H1 (cell line): Measurements from ENCODE around the gene PRPH2. TPM values are rescaled to one million over a fixed set of nuclear protein-coding genes. Genes with fewer than 3 reads are reported as not detected.

ENCODE experiments used
- ATF3 ChIP-seq: IDR thresholded peaks from 2 replicates; pipeline ENCODE4 v1.6.1; 2011; ENCODE audit warnings: low read depth, mild to moderate bottlenecking, low read length; ENCODE audit not compliant: insufficient read depth
- BCL11A ChIP-seq, 2 experiments: IDR thresholded peaks; one replicate each; pipeline ENCODE4 v1.6.1; 2011; ENCODE audit warnings: low read depth in 2 of 2, low read length in 2 of 2, mild to moderate bottlenecking in 2 of 2
- EGR1 ChIP-seq: IDR thresholded peaks from 2 replicates; pipeline ENCODE4 v1.6.1; 2011; ENCODE audit warnings: low read depth, low read length, borderline replicate concordance
- GTF2F1 ChIP-seq: IDR thresholded peaks from 2 replicates; pipeline ENCODE4 v1.6.1; 2012; ENCODE audit warnings: low read depth, low read length, improper control_type of control experiment, borderline replicate concordance
- NANOG ChIP-seq: IDR thresholded peaks from 2 replicates; pipeline ENCODE4 v1.6.1; 2011; ENCODE audit warnings: low read length, low read depth, mild to moderate bottlenecking, inconsistent platforms; ENCODE audit not compliant: insufficient read depth, poor library complexity, severe bottlenecking
- POU5F1 ChIP-seq: IDR thresholded peaks from 2 replicates; pipeline ENCODE4 v1.6.1; 2011; ENCODE audit warnings: low read depth, mild to moderate bottlenecking, low read length, moderate library complexity
- RBBP5 ChIP-seq: IDR thresholded peaks from 2 replicates; pipeline ENCODE4 v1.7.1; 2012; ENCODE audit warnings: low read depth, mild to moderate bottlenecking, inconsistent platforms, low read length, moderate library complexity, borderline replicate concordance
- RNF2 ChIP-seq: fragments of 200-900, 300-1000 bp; sonication (generic); IDR thresholded peaks from 2 replicates; pipeline ENCODE4 v1.7.1; 2016; ENCODE audit warnings: borderline replicate concordance, low read depth, mild to moderate bottlenecking, antibody characterized with exemption, low read length; ENCODE audit not compliant: poor library complexity, severe bottlenecking; ENCODE audit errors: missing control alignments
- SP2 ChIP-seq: IDR thresholded peaks from 2 replicates; pipeline ENCODE4 v1.6.1; 2012; ENCODE audit warnings: mild to moderate bottlenecking, low read length, inconsistent platforms
- TAF1 ChIP-seq: IDR thresholded peaks from 2 replicates; pipeline ENCODE4 v1.6.1; 2011; ENCODE audit warnings: mild to moderate bottlenecking, low read depth, low read length
- TBP ChIP-seq: IDR thresholded peaks from 2 replicates; pipeline ENCODE4 v1.6.1; 2011; ENCODE audit warnings: low read depth, low read length, improper control_type of control experiment
- polyA plus RNA-seq, 7 experiments: library from polyadenylated mRNA; depleted of rRNA in 3 of 7; stranded (reverse) in 5 of 7; unstranded in 2 of 7; fragments of >200 nt in 5 of 7; fragments of 200-250 nt in 2 of 7; gene quantifications; 1 replicate in 5 of 7; 2 replicates in 1 of 7; 4 replicates in 1 of 7; pipeline versions ENCODE4 v1.2.1 to v1.2.3, GENCODE V29; 2011 to 2013; ENCODE audit warnings: missing spikeins in 2 of 7, mixed read lengths in 2 of 7
- total RNA-seq: library from RNA; stranded (reverse); fragmentation: NEBNext Ultra II Directional; extraction: Animal tissue kit (Norgen Biotek cat#: 25700); gene quantifications from 2 replicates; pipeline ENCODE4 v1.2.1, GENCODE V29; 2021

Gene PRPH2
- total and polyA plus RNA-seq, 2 of the 8 experiments (the other 6 are each of a cell fraction or from before 2014, with no cell fraction given): 0.23 to 0.65 TPM

- TF ChIP-seq GTF2F1 (no peak), SP2 (no peak), BCL11A (IDR thresholded peaks at IDR 0.05; ENCODE audit: low read depth in 2 of 2, low read length in 2 of 2) (no peak), RBBP5 (no peak), NANOG (no peak), EGR1 (no peak), ATF3 (no peak), POU5F1 (no peak), RNF2 (no peak), TBP (no peak), TAF1 (no peak)
Observed at GRCh38 chr6:42724825-42725224, 2.4 kb upstream of the PRPH2 start (continued).
